Osteoblast (primary cell): ENCODE measurements around the gene TMEM258. TPM values are rescaled to one million over a fixed set of nuclear protein-coding genes. Genes with fewer than 3 reads are reported as not detected.

ENCODE experiments used
- DNase-seq: peaks from one replicate; pipeline ENCODE4 v3.0.0; 2011; ENCODE audit warnings: low spot score, mixed read lengths; ENCODE audit not compliant: insufficient read length; ENCODE audit errors: missing footprints
- H2AFZ ChIP-seq: 2 replicates; pipeline ENCODE4 v1.6.0; 2011; ENCODE audit warnings: mild to moderate bottlenecking, low read length
- H3K27ac ChIP-seq: 2 replicates; pipeline ENCODE4 v1.5.1; 2011; ENCODE audit warnings: mild to moderate bottlenecking, low read depth, low read length, moderate library complexity
- H3K27me3 ChIP-seq: 2 replicates; pipeline ENCODE4 v1.6.0; 2012; ENCODE audit warnings: mild to moderate bottlenecking, control low read depth, inconsistent platforms, low read length, moderate library complexity; ENCODE audit not compliant: insufficient read depth
- H3K36me3 ChIP-seq: 2 replicates; pipeline ENCODE4 v1.5.1; 2011; ENCODE audit warnings: mild to moderate bottlenecking, low read length, control low read depth, moderate library complexity; ENCODE audit not compliant: insufficient read depth
- H3K4me1 ChIP-seq: 2 replicates; pipeline ENCODE4 v1.5.1; 2011; ENCODE audit warnings: mild to moderate bottlenecking, low read length, control low read depth, moderate library complexity; ENCODE audit not compliant: insufficient read depth
- H3K4me2 ChIP-seq: 2 replicates; pipeline ENCODE4 v1.6.0; 2011; ENCODE audit warnings: mild to moderate bottlenecking, low read length; ENCODE audit not compliant: insufficient read depth
- H3K4me3 ChIP-seq: fragments of 200-600 bp; sonication (generic); 3 replicates; pipeline ENCODE4 v1.5.1; 2012; ENCODE audit warnings: mild to moderate bottlenecking, low read length, inconsistent platforms; ENCODE audit not compliant: insufficient read depth
- H3K79me2 ChIP-seq: 2 replicates; pipeline ENCODE4 v1.6.0; 2012; ENCODE audit warnings: mild to moderate bottlenecking, low read length, control low read depth, inconsistent platforms; ENCODE audit not compliant: insufficient read depth
- H3K9me3 ChIP-seq: 2 replicates; pipeline ENCODE4 v1.5.1; 2011; ENCODE audit warnings: low read depth, low read length, control low read depth
- H4K20me1 ChIP-seq: 2 replicates; pipeline ENCODE4 v1.6.0; 2012; ENCODE audit warnings: mild to moderate bottlenecking, low read length, control low read depth; ENCODE audit not compliant: insufficient read depth
- total RNA-seq: library from RNA; depleted of rRNA; stranded (reverse); fragments of >200 nt; gene quantifications from 2 replicates; pipeline ENCODE4 v1.2.3, GENCODE V29; 2012
- TF ChIP-seq, protein P1 (sequence below): IDR thresholded peaks from 2 replicates; pipeline ENCODE4 v1.5.1; 2011; ENCODE audit warnings: mild to moderate bottlenecking, low read depth, low read length, moderate library complexity; ENCODE audit errors: extremely low read depth

The TMEM258 gene
- total RNA-seq, 1 donor, result 63.3 TPM

DNA sequence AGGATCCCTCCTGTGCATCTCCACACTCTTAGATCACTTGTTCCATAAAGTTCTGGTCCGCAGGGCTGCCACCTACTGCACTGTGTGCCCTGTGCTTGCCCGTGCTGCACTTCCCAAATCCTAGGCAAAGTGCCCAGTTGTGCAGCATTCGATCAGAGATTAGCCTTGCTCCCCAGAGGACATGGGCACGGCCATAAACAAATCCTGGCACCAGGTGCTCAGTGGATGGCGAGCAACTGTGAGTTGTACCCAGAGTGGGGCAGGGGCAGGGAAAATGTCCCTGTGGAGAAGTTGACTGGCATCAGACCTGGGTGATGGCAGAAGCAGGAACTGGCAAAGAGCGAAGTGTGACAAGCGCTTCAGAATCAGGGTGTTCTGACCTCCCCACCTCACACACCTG, 40.4 kb upstream of the TMEM258 start:
- no peak overlapping the region for H3K4me2 ChIP-seq
- no peaks in the 10 kb centered on the region for H3K36me3 ChIP-seq
- no peak overlapping the region for H3K27ac ChIP-seq
- no peak overlapping the region for H3K4me3 ChIP-seq
- H2AFZ ChIP-seq, result no peak overlapping the region
- TF ChIP-seq, protein P1, sequence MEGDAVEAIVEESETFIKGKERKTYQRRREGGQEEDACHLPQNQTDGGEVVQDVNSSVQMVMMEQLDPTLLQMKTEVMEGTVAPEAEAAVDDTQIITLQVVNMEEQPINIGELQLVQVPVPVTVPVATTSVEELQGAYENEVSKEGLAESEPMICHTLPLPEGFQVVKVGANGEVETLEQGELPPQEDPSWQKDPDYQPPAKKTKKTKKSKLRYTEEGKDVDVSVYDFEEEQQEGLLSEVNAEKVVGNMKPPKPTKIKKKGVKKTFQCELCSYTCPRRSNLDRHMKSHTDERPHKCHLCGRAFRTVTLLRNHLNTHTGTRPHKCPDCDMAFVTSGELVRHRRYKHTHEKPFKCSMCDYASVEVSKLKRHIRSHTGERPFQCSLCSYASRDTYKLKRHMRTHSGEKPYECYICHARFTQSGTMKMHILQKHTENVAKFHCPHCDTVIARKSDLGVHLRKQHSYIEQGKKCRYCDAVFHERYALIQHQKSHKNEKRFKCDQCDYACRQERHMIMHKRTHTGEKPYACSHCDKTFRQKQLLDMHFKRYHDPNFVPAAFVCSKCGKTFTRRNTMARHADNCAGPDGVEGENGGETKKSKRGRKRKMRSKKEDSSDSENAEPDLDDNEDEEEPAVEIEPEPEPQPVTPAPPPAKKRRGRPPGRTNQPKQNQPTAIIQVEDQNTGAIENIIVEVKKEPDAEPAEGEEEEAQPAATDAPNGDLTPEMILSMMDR, result no peak
- H3K9me3 ChIP-seq, result no peaks in the 10 kb centered on the region
- no peaks in the 10 kb centered on the region for H3K27me3 ChIP-seq
- peaks cover 20% of the 10 kb centered on the region for H4K20me1 ChIP-seq
- DNase-seq, result no peak
- H3K4me1 ChIP-seq, result peaks cover 19% of the 10 kb centered on the region
- H3K79me2 ChIP-seq, result peaks cover 39% of the 10 kb centered on the region

DNA sequence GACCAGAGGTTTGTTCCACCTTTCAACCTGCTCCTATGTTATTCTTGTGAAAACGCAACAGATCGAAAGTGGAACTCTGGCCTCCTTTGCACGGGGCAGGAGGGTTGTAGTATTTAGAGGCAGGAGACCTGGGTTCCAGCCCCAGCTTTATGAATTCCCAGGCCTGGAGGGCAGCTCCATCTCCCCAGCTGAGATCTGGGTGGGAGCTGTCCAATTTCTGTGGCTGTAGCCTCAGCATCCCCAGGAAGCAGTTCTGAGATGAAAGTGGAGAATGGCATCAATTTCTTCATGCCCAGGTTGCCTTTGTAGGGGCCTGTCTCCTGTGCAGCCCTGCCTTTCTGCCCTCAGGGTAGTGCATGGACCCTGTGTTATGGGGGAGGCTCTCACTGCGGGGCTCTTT, 39.8 kb upstream of the TMEM258 start:
- peaks cover 39% of the 10 kb centered on the region for H3K79me2 ChIP-seq
- no peak overlapping the region for H3K27ac ChIP-seq
- H3K27me3 ChIP-seq, result no peaks in the 10 kb centered on the region
- H4K20me1 ChIP-seq, result peaks cover 20% of the 10 kb centered on the region
- no peak for DNase-seq
- TF ChIP-seq, protein P1, result no peak
- no peak overlapping the region for H2AFZ ChIP-seq
- no peak overlapping the region for H3K4me2 ChIP-seq
- H3K36me3 ChIP-seq, result no peaks in the 10 kb centered on the region
- no peak overlapping the region for H3K4me3 ChIP-seq
- no peaks in the 10 kb centered on the region for H3K9me3 ChIP-seq
- peaks cover 20% of the 10 kb centered on the region for H3K4me1 ChIP-seq

DNA sequence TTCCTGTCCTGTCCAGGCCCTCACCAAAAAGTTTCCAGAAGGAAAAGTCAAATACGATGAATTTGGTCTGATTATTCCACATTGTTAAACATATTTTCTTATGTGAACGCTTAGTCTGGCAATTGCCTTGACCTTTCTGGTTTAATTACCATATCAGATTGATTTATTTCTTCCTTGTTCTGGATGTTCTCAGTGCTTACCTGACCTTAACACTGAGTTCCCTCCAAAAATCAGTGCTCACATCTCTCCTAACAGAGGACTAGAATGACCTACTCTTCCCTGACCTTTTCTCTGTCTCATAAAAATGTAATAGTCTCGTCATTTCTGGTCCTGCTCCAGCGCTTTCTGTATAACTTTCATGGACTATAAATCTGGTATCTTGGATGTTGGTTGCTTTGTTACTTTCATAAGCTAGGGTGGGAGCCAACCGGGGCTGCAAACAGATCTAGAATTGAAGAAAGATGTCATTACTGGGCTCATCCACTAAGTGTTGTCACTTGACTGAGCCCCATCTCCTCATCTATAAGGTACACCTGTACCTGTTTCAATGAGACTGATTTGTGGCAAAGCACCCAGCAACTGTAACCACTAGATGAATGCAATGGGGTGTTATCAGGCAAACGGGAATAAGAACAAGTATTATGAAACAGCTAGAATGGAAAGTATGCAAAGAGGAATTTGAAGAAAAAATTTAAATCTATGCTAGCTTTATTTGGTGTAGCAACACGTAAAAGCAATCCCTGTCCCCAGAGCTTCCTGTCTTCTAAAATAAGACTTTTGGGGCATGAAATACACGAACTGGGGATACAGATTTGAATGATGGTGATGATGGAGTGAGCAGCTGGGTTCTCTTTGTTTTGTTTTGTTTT, 38.1 kb upstream of the TMEM258 start:
- H3K9me3 ChIP-seq, result no peaks in the 10 kb centered on the region
- H4K20me1 ChIP-seq, result peaks cover 20% of the 10 kb centered on the region
- no peaks in the 10 kb centered on the region for H3K36me3 ChIP-seq
- no peak overlapping the region for H2AFZ ChIP-seq
- H3K27me3 ChIP-seq, result no peaks in the 10 kb centered on the region
- peaks cover 37% of the 10 kb centered on the region for H3K79me2 ChIP-seq
- DNase-seq, result no peak
- TF ChIP-seq, protein P1, result no peak
- no peak overlapping the region for H3K4me3 ChIP-seq
- peaks cover 22% of the 10 kb centered on the region for H3K4me1 ChIP-seq
- no peak overlapping the region for H3K27ac ChIP-seq
- H3K4me2 ChIP-seq, result peak overlapping the region; percentile 89

DNA sequence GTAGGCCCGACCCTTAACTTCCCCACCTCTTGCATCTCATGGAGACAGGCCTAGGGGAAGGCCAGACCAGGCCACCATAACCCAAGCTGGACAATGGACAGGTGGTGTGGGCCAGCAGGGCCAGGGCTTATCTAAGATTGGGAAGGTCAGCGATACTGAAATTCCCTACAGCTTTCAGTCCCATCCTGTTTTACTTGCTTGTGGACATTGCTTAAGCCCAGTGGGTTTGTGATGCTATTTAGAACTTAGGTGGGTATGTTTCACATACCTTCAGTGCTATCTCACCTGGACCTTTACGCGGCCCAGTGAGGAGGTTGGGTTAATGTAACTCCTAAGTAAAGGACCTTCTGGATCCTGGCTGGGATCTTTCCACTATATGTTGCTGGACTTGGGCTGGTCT, 37.4 kb upstream of the TMEM258 start:
- Histone ChIP-seq H3K36me3 (no peaks in the 10 kb centered on the region), H3K4me1 (peaks cover 19% of the 10 kb centered on the region), H2AFZ (no peak overlapping the region), H3K79me2 (peaks cover 37% of the 10 kb centered on the region), H3K27ac (no peak overlapping the region), H4K20me1 (peaks cover 20% of the 10 kb centered on the region), H3K9me3 (no peaks in the 10 kb centered on the region), H3K4me2 (peak overlapping the region; percentile 89), H3K4me3 (no peak overlapping the region), H3K27me3 (no peaks in the 10 kb centered on the region)
- DNase-seq, result no peak
- TF ChIP-seq, protein P1, result no peak
